NCI-H526 treated with DMSO at 0.1 percent for 48 hours (cell line): Measurements from ENCODE around the gene ARHGAP11B.
"Not testable (repeated sequence)": the region's sequence is repeated elsewhere in the genome, so short reads cannot be mapped to it uniquely, and the experiment has no call there.

Source experiments
- DNase-seq: peaks from one replicate; lab custom pipeline; 2025; lab: John Stamatoyannopoulos, UW

Gene ARHGAP11B

GRCh38 chr15:30625436-30626193, at the start of gene ARHGAP11B:
Gene ARHGAP11B (plus strand): TSS chr15:30626128.
- not testable (repeated sequence) for DNase-seq

GRCh38 chr15:30579394-30579970, 46.4 kb upstream of the ARHGAP11B start:
- not testable (repeated sequence) for DNase-seq

GRCh38 chr15:30580716-30581115, 45.2 kb upstream of the ARHGAP11B start:
- not testable (repeated sequence) for DNase-seq

GRCh38 chr15:30598953-30599352, 27.0 kb upstream of the ARHGAP11B start:
- not testable (repeated sequence) for DNase-seq

GRCh38 chr15:30603796-30604195, 22.1 kb upstream of the ARHGAP11B start, which contains the start of gene GOLGA8H:
Gene GOLGA8H (plus strand): TSS chr15:30604028. CDS start chr15:30604126, 98 bp downstream.
- not testable (repeated sequence) for DNase-seq

GRCh38 chr15:30612271-30612670, 13.7 kb upstream of the ARHGAP11B start:
- DNase-seq: not testable (repeated sequence)

- not testable (repeated sequence) for DNase-seq
Observed at GRCh38 chr15:30621342-30621741, 4.6 kb upstream of the ARHGAP11B start.

GRCh38 chr15:30626194-30626565, 252 bp downstream of the ARHGAP11B start:
- DNase-seq: not testable (repeated sequence)

- DNase-seq: not testable (repeated sequence)
Observed at GRCh38 chr15:30626632-30627031, 704 bp downstream of the ARHGAP11B start.

GRCh38 chr15:30650012-30650929, 24.3 kb downstream of the ARHGAP11B start:
- DNase-seq: no peak

GRCh38 chr15:30661154-30661553, 35.2 kb downstream of the ARHGAP11B start:
- DNase-seq: not testable (repeated sequence)

GRCh38 chr15:30669621-30670020, 43.7 kb downstream of the ARHGAP11B start:
- DNase-seq: not testable (repeated sequence)

GRCh38 chr15:30670056-30670455, 44.1 kb downstream of the ARHGAP11B start:
- DNase-seq: no peak

GRCh38 chr15:30671309-30671708, 45.4 kb downstream of the ARHGAP11B start:
- no peak for DNase-seq

- DNase-seq: no peak
Observed at GRCh38 chr15:30675126-30675525, 49.2 kb downstream of the ARHGAP11B start.

- not testable (repeated sequence) for DNase-seq
Observed at GRCh38 chr15:30675891-30676290, 50.0 kb downstream of the ARHGAP11B start.

- DNase-seq: not testable (repeated sequence)
Observed at GRCh38 chr15:30680997-30681396, 55.1 kb downstream of the ARHGAP11B start.

- not testable (repeated sequence) for DNase-seq
Observed at GRCh38 chr15:30685709-30686285, 59.9 kb downstream of the ARHGAP11B start.

- DNase-seq: not testable (repeated sequence)
Observed at GRCh38 chr15:30686651-30687050, 60.7 kb downstream of the ARHGAP11B start.
